Umbilical cord (tissue), 2 donors: ENCODE results near the gene NHSL2. TPM values are rescaled to one million over a fixed set of nuclear protein-coding genes. Genes with fewer than 3 reads are reported as not detected.
A peak's percentile ranks its signal among the peaks of the same experiment; 100 is the strongest.
"Not testable (repeated sequence)": the region's sequence is repeated elsewhere in the genome, so short reads cannot be mapped to it uniquely, and the experiment has no call there.

ENCODE experiments used
- DNase-seq: peaks from one replicate; pipeline ENCODE4 v3.0.0-alpha.2; 2015; ENCODE audit warnings: low spot score
- total RNA-seq: library from RNA; depleted of rRNA; stranded (reverse); fragments of >200 nt; gene quantifications from one replicate; pipeline ENCODE4 v1.2.3, GENCODE V29; 2014; ENCODE audit warnings: low replicate concordance; ENCODE audit not compliant: insufficient read depth

NHSL2 gene
- total RNA-seq = 25.3 TPM

- DNase-seq = peak; percentile 28
Measured at GRCh38 chrX:71910643-71910985, at the start of gene NHSL2. NHSL2 (plus strand) TSS chrX:71910845.

- no peak for DNase-seq
Measured at GRCh38 chrX:71867680-71868079, 43.0 kb upstream of the NHSL2 start.

- peak; percentile 52 for DNase-seq
Measured at GRCh38 chrX:71869566-71869965, 41.1 kb upstream of the NHSL2 start.

- DNase-seq = no peak
Measured at GRCh38 chrX:71870208-71871098, 40.2 kb upstream of the NHSL2 start.

GRCh38 chrX:71871367-71871766 is 39.3 kb upstream of the NHSL2 start:
- DNase-seq = peak; percentile 8

GRCh38 chrX:71872542-71873458 is 37.8 kb upstream of the NHSL2 start:
- DNase-seq = no peak

- no peak for DNase-seq
Measured at GRCh38 chrX:71873459-71873833, 37.2 kb upstream of the NHSL2 start.

GRCh38 chrX:71876841-71877240 is 33.8 kb upstream of the NHSL2 start:
- not testable (repeated sequence) for DNase-seq

- DNase-seq = no peak
Measured at GRCh38 chrX:71885099-71885498, 25.5 kb upstream of the NHSL2 start.

GRCh38 chrX:71895607-71896006 is 15.0 kb upstream of the NHSL2 start:
- no peak for DNase-seq

- no peak for DNase-seq
Measured at GRCh38 chrX:71906144-71906543, 4.5 kb upstream of the NHSL2 start.

- DNase-seq = no peak
Measured at GRCh38 chrX:71908387-71908786, 2.3 kb upstream of the NHSL2 start.

- DNase-seq = no peak
Measured at GRCh38 chrX:71909956-71910355, 689 bp upstream of the NHSL2 start.

GRCh38 chrX:71910986-71911730 is 513 bp downstream of the NHSL2 start:
- DNase-seq = no peak

- no peak for DNase-seq
Measured at GRCh38 chrX:71911731-71912050, 1.0 kb downstream of the NHSL2 start.

GRCh38 chrX:71912156-71912555 is 1.5 kb downstream of the NHSL2 start:
- DNase-seq = no peak

GRCh38 chrX:71913156-71913950 is 2.7 kb downstream of the NHSL2 start:
- DNase-seq = no peak

- no peak for DNase-seq
Measured at GRCh38 chrX:71917621-71918343, 7.1 kb downstream of the NHSL2 start.

GRCh38 chrX:71919431-71919830 is 8.8 kb downstream of the NHSL2 start:
- peak; percentile 36 for DNase-seq

GRCh38 chrX:71919886-71920285 is 9.2 kb downstream of the NHSL2 start:
- no peak for DNase-seq
